Measurements from ENCODE around the gene OPALIN.

OPALIN gene

DNA sequence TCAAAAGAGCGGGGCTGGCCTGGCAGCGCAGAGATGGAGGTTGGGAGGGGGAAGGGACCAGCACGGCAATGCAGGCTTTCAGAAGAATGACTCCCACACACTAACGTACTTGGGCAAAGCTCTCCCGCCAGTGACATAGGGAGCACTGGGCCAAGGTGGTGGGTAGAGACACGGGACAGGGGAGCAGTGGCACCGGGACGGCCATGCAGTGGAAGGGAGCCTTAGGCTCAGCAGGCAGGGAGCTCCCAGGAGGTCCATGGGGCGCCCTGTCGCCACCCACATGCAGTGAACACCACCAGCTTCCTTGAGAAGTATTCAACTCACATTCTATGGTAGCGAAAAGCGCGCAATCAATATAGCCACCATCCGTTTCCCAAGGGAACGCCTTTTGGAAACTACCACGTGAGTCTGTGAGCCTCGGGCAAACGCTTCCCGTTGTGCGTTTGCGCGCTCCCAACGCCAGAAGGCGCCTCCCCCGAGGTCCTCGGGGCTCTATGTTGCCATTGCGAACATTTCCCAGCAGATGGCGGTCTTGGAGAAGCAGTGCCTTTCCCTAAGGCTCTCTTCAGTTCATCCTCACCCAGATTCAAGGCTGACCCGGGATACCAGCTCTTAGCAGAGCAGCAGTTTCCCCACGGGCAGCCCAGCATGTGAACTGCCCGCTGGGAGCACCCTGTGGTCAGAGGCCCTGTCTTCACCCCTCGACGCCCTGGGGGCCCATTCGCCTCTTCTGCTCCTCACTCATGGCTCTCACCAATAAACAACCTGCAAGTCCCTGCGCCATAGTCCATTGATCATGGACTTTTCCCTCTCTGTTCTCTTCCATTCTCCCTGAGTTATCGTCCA is 16.4 kb upstream of the OPALIN start:
- peak overlapping the region; percentile 55 for H3K4me3 ChIP-seq (ENCODE audit: low read depth, low read length)
- TF ChIP-seq CTCF (IDR thresholded peaks at IDR 0.05; ENCODE audit: insufficient read depth, low read depth, low read length, missing control alignments) = peak; percentile 98
- DNase-seq (ENCODE audit: low read depth) = peak; percentile 85

DNA sequence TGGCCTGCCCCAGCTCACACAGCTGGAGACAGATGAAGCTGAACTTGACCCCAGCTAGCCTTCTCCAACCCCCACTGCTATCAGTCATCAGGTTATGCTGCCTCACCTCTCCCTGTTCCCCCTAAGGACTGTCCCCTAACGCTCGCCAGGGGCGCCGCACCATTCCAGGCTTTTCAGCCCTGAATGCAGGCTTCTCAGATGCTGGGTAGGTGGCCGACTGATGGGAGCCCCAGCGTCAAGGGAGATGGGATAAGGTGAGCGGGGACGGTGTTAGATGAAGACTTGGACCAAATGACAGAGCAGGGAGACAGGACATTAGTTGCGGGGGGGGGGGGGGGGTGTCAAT is 15.8 kb upstream of the OPALIN start:
- TF ChIP-seq CTCF (IDR thresholded peaks at IDR 0.05; ENCODE audit: insufficient read depth, low read depth, low read length, missing control alignments) = no peak
- peak overlapping the region; percentile 55 for H3K4me3 ChIP-seq (ENCODE audit: low read depth, low read length)
- no peak for DNase-seq (ENCODE audit: low read depth)

GRCh38 chr10:96374004-96374403 is 15.2 kb upstream of the OPALIN start:
- no peak overlapping the region for H3K4me3 ChIP-seq (ENCODE audit: low read depth, low read length)
- no peak for DNase-seq (ENCODE audit: low read depth)
- TF ChIP-seq CTCF (IDR thresholded peaks at IDR 0.05; ENCODE audit: insufficient read depth, low read depth, low read length, missing control alignments) = no peak

- H3K4me3 ChIP-seq (ENCODE audit: low read depth, low read length) = no peak overlapping the region
- DNase-seq (ENCODE audit: low read depth) = no peak
- TF ChIP-seq CTCF (IDR thresholded peaks at IDR 0.05; ENCODE audit: insufficient read depth, low read depth, low read length, missing control alignments) = no peak
Measured at GRCh38 chr10:96371356-96371755, 12.6 kb upstream of the OPALIN start.

DNA sequence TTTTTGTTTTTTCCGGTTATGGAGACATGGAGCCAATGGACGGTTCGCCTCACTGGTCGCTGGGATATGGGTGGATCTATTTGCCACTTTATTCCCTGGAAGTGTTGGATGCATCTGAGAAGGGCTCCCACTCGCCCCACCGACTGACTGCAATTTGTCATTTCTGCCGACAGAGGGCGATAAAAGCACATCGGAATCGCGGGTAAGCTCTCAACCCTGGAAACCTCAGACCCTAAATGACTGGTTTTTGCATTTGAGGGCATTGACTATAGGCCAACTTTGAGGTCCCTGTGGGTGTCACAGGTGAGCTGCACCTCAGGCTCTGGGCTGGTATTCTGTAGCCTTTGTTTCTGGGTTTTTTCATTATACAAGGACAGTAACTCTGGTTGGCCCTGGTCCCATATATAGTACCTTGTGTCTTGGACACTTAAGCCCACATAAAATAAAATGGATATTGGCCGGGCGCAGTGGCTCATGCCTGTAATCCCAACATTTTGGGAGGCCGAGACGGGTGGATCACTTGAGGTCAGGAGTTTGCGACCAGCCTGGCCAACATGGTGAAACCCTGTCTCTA is 11.9 kb upstream of the OPALIN start:
- DNase-seq (ENCODE audit: low read depth) = peak; percentile 58
- H3K4me3 ChIP-seq (ENCODE audit: low read depth, low read length) = no peak overlapping the region
- TF ChIP-seq CTCF (IDR thresholded peaks at IDR 0.05; ENCODE audit: insufficient read depth, low read depth, low read length, missing control alignments) = peak; percentile 84

DNA sequence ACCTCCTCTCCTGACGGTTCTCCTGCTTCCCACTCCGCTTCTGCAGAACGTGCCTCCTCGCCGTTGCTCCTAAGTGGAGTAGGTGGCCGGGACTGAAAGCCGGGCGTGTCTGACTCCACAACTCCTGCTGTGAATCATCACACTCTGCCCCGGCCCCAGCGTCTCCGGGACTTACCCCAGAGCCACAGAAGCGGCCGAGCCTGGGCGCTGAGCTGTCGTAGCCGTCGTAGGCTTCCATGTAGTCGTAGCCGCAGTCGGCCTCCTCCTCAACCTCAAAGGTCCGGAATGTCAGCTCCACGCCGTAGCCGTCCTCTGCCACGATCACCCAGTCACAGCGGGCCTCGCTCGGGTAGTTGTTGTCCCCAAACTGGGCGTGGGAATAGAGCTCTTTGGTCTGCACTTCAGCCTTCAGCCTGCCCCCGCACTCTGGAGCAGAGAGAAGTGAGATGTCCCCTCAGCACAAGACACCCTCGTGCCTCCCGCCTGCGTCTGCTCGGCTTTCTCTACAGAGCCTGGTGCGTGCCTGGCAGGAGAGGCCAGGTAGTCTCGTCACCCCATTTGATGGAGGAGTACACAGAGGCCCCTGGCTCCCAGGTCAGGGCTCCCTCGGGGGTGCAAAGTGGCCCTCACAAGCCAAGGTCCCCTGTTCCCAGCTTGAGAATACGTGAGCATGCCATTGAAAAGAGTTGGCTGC is 11.2 kb upstream of the OPALIN start:
- no peak for TF ChIP-seq CTCF (IDR thresholded peaks at IDR 0.05; ENCODE audit: insufficient read depth, low read depth, low read length, missing control alignments)
- no peak for DNase-seq (ENCODE audit: low read depth)
- H3K4me3 ChIP-seq (ENCODE audit: low read depth, low read length) = no peak overlapping the region
